DMS53 treated with DMSO at 0.1 percent for 48 hours (cell line): Measurements from ENCODE around the gene CD8A.
"Not testable (repeated sequence)": the region's sequence is repeated elsewhere in the genome, so short reads cannot be mapped to it uniquely, and the experiment has no call there.

Source experiments
- DNase-seq: peaks from one replicate; lab custom pipeline; 2025; ENCODE audit not compliant: unreplicated experiment; lab: John Stamatoyannopoulos, UW

Gene CD8A

DNA sequence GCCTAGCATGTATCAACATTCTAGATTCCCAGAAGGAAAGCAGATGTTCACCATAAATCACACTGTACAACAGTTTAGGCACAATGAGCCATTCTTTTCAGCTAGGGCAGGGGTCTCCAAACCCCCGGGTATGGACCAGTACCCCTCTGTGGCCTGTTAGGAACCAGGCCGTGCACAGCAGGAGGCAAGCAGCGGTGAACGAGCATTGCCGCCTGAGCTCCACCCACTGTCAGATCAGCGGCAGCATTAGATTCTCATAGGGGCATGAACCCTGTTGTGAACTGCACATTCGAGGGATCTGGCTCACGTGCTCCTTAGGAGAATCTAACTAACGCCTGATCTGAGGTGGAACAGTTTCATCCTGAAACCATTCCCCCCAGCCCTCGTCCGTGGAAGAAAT, 50.8 kb downstream of the CD8A start:
- not testable (repeated sequence) for DNase-seq

DNA sequence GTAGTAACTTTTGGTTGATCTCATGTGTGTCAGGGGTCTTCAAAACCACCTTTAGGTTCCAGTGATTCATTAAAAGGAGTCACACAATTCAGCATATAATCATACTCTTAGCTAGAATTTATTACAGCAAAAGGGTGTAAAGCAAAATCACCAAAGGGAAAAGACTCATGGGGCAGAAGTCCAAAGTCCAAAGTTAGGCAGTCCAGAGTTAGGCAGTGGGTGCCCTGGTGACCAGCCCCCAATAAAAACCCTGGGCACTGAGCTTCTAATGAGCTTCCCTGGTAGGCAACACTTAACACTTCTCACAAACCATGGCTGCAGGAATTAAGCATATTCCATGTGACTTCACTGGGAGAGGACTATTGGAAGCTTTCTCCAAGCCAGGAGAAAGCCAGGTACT, 51.2 kb downstream of the CD8A start:
- not testable (repeated sequence) for DNase-seq

DNA sequence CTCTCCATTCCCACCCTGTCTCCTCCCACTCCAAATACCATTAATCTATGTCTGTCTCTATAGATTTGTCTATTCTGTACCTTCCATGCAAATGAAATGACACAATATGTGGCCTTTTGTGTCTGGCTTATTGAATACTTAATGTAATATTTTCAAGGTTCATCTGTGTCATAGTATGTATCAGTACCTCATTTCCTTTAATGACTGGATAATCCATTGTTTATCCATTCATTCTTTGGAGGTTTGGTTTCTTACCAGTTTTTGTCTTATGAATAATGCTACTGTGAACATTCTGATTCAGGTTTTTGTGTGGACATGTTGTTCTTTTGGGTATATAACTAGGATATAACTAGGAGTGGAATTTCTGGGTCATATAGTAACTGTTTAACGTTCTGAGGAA, 55.8 kb downstream of the CD8A start:
- DNase-seq, result not testable (repeated sequence)
